Activated CD8-positive, alpha-beta memory T cell treated with anti-CD3 and anti-CD28 coated beads for 1 hour (primary cell): ENCODE results near the gene CDH5.
"Not testable (repeated sequence)": the region's sequence is repeated elsewhere in the genome, so short reads cannot be mapped to it uniquely, and the experiment has no call there.

ENCODE experiments used
- DNase-seq, 2 donors: peaks; one replicate each; pipeline ENCODE4 v3.0.0-alpha.2; 2020; ENCODE audit warnings: low read depth in 1 of 2; ENCODE audit errors: extremely low read depth in 1 of 2

Gene CDH5

DNA sequence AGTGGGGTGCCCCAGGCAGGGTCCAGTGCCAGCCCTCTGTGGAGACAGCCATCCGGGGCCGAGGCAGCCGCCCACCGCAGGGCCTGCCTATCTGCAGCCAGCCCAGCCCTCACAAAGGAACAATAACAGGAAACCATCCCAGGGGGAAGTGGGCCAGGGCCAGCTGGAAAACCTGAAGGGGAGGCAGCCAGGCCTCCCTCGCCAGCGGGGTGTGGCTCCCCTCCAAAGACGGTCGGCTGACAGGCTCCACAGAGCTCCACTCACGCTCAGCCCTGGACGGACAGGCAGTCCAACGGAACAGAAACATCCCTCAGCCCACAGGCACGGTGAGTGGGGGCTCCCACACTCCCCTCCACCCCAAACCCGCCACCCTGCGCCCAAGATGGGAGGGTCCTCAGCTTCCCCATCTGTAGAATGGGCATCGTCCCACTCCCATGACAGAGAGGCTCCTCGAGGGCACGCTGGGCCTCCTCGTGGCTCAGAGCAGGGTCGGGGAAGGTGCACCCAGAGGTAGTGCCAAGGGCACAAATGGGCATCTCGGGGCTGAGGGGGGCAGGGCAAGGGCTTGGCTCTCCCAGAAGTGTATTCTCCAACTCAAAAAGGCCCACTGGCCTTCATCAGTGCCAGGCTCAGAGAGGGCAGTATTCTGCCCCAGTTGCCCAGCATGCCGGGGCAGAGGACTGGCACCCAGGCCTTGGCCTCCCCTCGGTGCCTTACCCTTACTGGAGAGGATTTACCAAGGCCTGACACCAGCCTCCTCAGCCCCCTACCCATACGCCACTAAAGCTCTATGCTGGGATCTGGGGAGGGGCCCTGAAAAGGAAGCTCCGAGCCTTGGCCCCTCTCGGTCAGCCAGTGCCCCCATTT is at the start of gene CDH5:
Gene CDH5, plus strand, starts transcription at position 259 of the 867 bp plus-strand sequence. CDS start 12,647 bp downstream, outside the sequence.
- DNase-seq, result no peak

GRCh38 chr16:66318505-66318904 is 48.0 kb upstream of the CDH5 start:
- DNase-seq, result no peak

DNA sequence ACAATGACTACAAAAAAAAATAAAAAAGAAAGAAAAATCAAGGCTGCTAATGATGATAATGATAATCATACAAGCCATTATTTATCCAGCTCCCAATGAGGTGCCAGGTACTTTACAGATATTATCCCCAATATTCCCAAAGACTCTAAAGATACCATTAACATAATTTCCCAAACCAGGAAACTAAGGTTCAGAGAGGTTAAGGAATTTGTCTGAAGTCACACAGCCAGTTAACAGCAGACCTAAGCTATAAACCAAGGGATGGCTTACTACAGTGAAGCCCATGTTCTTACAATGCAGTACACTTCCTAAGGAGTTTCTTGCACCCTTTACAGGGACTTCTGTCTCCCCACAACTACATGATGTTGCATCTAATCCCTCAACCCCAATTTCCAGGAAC is 45.7 kb upstream of the CDH5 start:
- no peak for DNase-seq

GRCh38 chr16:66322174-66322573 is 44.3 kb upstream of the CDH5 start:
- no peak for DNase-seq

GRCh38 chr16:66324815-66325515 is 41.5 kb upstream of the CDH5 start:
- DNase-seq, result no peak

GRCh38 chr16:66325717-66326376 is 40.6 kb upstream of the CDH5 start:
- DNase-seq, result no peak

DNA sequence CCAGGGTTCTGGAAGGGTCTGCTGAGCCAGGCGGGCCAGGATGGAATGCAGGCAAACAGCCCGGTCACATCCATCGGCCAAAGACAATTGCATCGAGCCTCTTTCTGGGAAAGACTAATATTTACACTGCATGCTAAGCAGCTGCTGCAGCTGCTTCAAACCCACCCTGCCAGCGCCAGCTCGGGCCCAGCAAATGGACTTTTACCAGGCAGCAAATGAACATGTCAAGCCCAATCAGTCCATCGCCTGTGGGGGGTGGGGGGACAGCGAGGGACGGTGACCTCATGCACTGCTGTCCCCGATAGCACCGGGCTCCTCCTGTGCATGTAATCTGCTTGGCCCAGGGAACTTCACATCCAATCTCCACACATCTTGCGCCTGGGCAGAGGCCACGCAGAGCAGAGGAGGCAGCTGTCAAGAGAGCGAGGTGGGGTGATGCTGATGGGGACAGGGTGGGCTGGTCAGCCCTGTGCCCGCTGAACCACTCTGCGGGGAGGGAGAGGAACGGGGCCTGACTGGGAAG is 39.4 kb upstream of the CDH5 start:
- no peak for DNase-seq

- DNase-seq, result no peak
Measured at GRCh38 chr16:66328282-66328681, 38.2 kb upstream of the CDH5 start.

DNA sequence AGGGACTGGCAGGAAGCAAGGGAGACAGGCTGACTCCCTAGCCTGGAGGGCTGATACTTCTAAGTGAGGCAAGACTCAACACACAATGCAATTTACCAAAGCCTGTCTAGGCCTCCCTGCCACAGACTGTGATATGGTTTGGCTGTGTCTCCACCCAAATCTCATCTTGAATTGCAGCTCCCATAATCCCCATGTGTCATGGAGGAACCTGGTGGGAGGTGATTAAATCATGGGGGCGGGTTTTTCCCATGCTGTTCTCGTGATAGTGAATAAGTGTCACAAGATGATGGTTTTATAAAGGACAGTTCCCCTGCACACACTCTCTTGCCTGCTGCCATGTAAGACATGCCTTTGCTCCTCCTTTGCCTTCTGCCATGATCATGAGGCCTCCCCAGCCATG is 35.0 kb upstream of the CDH5 start:
- DNase-seq, result not testable (repeated sequence)

DNA sequence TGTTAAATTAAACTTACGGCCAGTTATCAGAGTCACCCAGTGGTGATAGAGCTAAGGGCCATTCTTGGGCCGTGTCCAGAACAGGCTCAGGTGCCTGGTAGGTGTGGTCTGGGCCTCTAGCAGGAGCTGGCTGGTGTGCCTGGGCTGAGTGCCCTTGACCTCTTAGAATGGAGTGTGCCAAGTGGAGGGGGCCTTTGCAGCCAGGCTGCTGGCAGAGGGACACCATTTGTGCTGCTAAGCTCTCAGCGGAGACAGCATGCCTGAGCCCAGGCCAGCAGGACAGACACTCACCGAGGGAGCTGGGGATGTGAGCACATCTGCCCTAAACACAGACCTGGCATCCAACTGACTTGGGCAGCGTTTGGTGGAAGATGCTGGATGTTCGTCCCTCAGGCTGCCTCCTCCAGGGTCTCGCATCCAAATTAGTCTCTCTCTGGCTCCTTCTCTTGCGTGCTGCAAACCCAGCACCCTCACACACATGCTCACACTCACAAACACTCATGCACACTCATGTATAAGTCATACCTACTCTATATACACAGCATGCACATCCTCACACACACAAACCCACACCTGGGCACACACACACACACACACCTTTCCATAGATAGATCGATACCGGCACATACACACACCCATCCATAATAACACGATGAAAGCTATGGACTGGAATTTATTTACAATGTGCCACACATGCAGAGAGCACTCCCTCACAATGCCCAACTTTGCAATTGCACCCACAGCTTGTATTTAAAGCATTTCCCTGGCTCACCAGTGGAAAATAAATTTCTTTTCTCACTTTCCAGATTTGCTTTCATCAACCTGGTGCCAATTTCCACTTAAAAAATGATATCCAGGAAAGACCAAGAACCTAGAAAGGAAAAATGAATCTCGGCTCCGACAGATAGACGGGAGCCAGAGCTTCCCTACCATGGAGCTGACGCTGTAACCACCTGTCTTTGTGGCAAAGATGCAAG is 33.6 kb upstream of the CDH5 start:
- DNase-seq, result no peak

GRCh38 chr16:66334853-66335574 is 31.5 kb upstream of the CDH5 start:
- DNase-seq, result no peak

GRCh38 chr16:66335704-66336329 is 30.7 kb upstream of the CDH5 start:
- DNase-seq, result no peak

GRCh38 chr16:66337463-66338188 is 28.9 kb upstream of the CDH5 start:
- DNase-seq, result no peak

- peak in 1 of 2 donors; percentile 11 for DNase-seq
Measured at GRCh38 chr16:66342294-66342900, 24.1 kb upstream of the CDH5 start.

GRCh38 chr16:66344533-66345145 is 21.9 kb upstream of the CDH5 start:
- DNase-seq, result no peak

DNA sequence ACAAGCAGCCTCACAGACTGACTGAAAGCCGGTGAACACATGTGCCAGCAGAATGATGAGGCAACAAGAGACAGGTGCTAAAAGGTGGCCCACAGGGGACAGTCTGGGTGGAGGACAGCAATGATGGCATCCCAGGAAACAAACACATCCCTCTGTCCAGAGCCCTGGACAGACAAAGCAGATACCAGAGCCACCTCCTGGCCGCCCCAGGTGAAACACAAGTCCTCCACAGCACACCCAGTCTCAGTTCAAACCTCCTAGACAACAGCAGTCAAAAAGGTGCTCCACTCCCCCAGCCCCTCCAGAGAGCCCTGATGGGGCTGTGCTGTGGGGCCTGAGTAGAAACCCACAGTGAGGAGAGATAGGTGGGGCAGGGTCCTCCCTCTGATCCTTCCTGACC is 20.3 kb upstream of the CDH5 start:
- DNase-seq, result no peak

DNA sequence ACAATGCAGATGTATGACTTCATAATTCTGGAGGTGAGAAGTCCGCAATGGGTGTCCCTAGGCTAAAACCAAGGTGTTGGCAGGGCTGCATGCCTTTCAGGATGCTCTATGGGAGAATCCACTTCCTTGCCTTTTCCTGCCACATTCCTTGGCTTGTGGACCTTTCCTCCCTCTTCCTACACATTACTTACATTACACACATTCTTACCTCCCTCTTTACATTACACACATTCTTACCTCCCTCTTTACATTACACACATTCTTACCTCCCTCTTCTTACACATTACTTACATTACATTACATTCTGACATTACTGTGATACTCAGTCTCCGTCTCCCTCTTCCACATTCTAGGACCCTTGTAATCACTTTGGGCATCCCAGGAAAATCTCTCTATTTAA is 14.2 kb upstream of the CDH5 start:
- no peak for DNase-seq

DNA sequence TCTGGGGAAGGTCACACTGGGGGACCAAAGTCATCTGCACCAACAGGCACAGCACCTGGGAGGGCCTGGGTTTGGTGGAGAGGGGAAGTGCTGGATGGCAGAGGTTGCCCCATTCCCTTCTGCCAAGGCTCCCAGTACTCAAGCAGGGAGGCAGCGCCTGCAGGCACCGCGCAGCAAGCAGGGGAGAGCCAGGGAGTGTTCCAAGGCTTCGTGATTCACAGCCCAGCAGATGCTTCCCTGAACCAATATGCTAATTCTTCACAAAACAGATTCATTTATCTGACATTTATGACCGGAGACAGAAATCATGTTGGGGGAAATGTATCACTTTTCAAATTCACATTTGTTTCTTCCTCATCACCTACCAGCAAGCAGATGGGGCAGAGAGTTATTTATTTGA is 13.4 kb upstream of the CDH5 start:
- no peak for DNase-seq
